ENCODE data around the gene ABCB7.

DNA sequence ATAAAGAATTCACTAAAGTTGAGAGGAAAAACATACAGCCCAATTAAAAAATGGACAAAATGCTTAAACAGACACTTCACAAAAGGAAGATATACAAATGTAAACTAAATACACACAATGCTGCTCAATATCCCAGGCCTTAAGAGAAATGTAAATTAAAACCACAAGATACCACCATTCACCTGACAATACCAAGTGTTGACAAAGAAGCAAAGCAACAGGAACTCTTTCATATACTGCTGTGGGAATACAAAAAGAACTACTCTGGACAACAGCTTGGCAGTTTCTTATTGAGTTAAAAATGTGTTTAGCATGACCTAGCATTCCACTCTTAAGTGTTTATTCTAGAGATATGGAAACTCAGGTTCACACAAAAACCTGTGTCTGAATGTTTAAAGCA, 71.3 kb downstream of the ABCB7 start:
- TF ChIP-seq CTCF (conservative IDR thresholded peaks at IDR 0.05; ENCODE audit: low read depth, low read length) (no peak), POLR2A (IDR thresholded peaks at IDR 0.05; ENCODE audit: low read depth, low read length) (no peak), USF2 (IDR thresholded peaks at IDR 0.05; ENCODE audit: low read depth, low read length) (no peak), CHD1 (IDR thresholded peaks at IDR 0.05; ENCODE audit: low read depth, low read length) (no peak), CEBPB (IDR thresholded peaks at IDR 0.05; ENCODE audit: low read depth, low read length) (no peak), RAD21 (IDR thresholded peaks at IDR 0.05; ENCODE audit: low read length) (no peak), RFX5 (IDR thresholded peaks at IDR 0.05; ENCODE audit: low read depth, low read length) (no peak), MAZ (IDR thresholded peaks at IDR 0.05; ENCODE audit: borderline replicate concordance, low read depth, low read length) (no peak), MAFK (IDR thresholded peaks at IDR 0.05; ENCODE audit: low read depth, low read length) (no peak), ELK1 (IDR thresholded peaks at IDR 0.05; ENCODE audit: borderline replicate concordance, low read depth, low read length) (no peak), BHLHE40 (IDR thresholded peaks at IDR 0.05; ENCODE audit: low read depth, low read length) (no peak), FOS (IDR thresholded peaks at IDR 0.05; ENCODE audit: low read depth, low read length) (no peak), SMC3 (IDR thresholded peaks at IDR 0.05; ENCODE audit: low read depth, low read length) (no peak)

Data from IMR-90 (cell line).